HuH-7.5 (cell line): Measurements from ENCODE around the gene GRIK3.
"Not testable (repeated sequence)": the region's sequence is repeated elsewhere in the genome, so short reads cannot be mapped to it uniquely, and the experiment has no call there.

ENCODE experiments used
- DNase-seq: peaks from one replicate; pipeline ENCODE4 v3.0.0; 2011; ENCODE audit warnings: low spot score

The GRIK3 gene

DNA sequence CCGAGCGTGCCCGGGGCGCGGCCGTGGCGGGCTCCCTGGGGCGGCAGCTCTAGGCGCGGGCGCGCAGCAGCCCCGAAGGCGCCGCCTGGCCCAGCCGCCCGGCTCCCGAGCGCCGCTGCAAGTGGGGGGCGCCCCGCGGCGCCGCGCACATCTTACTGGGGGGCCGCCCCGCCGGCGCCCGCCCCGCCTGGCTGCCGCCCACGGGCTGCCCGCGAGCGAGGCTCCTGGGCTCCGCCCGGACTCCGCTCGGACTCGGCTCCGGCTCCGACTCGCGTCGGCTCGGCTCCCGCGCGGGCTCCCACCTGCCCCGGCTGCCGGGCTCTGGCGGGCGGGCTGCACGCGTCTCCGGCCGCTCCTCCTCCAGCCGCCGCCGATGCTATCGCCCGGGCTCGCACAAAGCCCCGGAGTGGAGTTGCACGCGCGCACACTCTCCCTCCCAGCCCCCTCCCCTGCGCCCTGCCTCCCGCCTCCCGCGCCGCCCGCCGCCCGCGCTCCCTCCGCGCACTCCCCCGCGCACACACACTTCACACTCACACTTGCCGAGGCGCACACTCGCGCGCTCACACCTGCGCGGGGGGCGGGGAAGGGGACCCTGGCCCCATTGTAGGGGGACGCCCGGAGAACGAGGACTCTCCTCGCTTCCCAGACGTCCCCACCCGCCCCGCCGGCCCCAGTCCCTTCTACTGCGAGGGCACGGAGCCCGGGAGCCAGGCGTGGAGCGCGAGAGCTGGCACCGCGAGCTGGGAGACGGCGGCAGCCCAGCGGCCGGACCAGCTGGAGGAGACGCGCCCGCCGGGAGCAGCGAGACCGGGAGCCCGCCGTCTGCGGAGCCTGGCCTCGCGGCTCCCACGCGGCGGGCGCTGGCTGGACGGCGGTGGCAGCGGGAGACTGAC, at the start of gene GRIK3:
Gene GRIK3, minus strand, starts transcription at position 395 of the 893 bp plus-strand sequence. CDS start 407 bp downstream, outside the sequence.
- DNase-seq = no peak

DNA sequence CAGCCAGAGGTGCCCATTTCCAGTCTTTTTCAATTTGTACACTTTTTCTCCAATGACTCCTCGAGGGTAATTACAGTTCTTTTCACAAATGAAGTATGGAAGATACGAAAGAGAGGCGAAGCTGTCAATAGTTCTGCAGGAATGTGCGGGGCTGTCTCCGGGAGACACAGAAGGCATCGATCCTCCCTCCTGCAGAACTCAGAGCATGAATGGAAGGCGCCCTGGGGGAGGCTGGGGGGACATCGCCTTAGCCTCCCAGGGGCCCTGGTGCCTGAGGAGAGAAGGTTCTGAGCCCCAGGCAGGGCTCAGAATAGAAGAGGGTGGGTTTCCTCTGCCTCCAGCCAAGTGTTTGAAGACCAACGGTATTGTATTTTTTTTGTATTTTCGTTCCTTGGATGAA, 49.7 kb upstream of the GRIK3 start:
- no peak for DNase-seq

DNA sequence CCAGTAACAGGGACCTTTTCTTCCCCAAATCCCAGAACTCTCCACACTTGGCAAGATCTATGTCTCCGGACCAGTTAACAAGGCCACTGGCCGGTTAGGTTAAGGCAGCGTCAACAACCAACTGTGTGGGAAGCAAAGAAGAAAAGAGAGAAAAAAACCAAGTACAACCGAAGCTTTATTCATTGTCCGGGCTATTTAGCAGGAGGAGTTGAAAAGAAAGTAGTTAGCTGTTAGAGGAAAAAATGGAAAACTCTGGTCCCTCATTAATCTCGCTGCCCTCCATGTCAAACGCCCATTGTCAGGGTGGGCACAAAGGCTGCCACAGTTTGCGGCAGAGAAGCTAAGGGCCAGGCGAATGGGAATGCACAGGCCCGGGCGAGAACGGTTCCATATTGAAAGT, 49.3 kb upstream of the GRIK3 start:
- no peak for DNase-seq

DNA sequence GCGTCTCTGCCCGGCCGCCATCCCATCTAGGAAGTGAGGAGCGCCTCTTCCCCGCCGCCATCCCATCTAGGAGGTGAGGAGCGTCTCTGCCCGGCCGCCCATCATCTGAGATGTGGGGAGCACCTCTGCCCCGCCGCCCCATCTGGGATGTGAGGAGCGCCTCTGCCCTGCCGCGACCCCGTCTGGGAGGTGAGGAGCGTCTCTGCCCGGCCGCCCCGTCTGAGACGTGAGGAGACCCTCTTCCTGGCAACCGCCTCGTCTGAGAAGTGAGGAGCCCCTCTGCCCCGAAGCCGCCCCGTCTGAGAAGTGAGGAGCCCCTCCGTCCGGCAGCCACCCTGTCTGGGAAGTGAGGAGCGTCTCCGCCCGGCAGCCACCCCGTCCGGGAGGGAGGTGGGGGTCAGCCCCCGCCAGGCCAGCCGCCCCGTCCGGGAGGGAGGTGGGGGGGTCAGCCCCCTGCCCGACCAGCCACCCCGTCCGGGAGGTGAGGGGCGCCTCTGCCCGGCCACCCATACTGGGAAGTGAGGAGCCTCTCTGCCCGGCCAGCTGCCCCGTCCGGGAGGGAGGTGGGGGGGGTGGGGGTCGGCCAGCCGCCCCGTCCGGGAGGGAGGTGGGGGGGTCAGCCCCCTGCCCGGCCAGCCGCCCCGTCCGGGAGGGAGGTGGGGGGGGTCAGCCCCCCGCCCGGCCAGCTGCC, 46.1 kb upstream of the GRIK3 start:
- DNase-seq = not testable (repeated sequence)

DNA sequence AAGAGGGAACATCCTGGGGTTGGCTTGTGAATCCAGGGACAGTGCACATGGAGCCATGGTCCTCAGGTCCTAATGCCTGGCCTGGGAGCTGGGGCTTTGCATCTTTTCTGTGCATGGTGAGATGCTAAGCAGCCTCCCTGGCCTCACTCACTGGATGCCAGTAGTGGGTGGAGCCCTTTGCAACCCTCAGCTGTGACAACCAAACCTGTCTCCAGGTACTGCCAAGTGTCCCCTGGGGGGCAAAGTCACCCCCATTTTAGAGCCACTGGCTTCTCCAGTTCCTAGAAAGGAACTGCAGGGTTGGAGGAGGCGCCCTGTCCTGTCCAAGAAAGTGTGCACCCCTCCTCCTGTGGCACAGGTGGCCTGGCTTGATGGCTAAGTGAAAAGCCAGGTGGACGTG, 44.6 kb upstream of the GRIK3 start:
- DNase-seq = no peak

DNA sequence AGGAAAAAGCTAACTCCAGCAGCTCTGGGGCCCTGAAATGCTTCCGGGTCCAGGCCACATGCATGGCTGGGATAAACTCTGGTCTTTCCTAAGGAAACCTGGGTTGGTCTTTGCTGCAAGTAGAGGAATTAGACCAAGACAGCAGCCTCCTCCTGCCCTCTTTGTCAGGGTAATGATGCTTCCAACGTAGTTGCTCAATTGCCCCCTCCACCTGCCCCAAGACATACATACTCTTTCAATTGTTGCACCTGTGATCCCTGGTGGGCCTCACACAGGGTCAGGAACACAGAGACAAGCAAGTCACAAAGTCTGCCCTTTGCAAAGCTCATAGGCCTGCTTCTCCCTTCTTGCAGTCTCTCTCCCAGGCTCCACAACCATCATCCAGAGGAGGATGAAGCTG, 41.9 kb upstream of the GRIK3 start:
- DNase-seq = no peak

DNA sequence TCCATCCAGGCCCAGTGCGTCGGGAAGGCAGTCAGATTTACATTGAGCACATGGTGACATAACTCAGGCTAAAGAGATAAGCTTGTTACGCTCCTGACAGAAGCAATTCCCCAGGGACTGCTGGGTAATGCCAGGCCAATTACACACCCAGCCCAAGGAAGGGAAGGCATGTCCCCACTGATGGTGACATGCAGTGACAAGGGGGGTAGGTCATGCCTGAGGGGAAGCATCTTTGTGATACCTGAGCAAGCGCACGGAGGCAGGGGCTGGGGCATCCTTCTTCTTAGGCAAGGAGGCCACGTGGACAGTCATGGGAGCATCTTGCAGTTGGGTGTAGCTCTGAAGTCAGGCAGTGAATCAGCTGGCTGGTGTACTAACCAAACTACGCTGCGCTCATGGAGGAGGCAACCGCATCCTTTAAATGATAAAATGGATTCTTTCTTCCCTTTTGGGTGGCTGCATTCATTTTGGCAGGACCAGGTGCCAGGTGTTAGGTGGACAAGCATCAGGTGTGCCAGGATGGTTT, 39.6 kb upstream of the GRIK3 start:
- no peak for DNase-seq

DNA sequence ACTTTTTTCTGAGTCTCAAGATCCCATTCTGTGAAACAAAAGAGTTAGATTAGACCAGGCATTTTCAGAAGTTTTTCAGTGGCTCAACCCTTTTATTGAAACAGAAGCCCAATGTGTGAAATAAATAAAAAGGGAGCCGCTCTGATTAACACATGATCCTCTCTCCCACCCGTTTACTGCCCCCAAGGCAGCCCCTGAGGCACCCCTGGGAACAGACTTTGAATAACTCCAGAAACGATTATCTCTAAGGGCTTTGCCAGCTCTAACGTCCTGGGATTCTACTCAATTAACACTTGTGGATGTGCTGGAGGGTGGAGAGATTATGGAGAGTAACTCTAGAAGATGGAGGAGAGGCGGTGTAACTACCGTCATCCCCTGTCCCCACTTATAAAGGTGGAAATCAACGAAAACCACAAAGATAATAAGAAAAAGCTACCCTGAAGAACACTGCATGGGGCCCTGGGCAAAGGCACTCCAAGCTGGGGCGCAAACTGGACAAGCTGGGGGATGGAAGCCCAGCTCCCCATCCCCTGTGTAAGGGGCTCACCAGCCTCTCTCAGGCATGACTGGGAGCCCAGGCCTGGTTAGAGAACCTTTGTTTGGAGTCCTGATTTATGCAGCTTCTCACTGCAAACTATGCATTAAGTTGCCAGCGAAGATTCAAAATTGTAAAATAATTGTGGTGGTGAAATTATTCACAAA, 39.0 kb upstream of the GRIK3 start:
- DNase-seq = no peak

DNA sequence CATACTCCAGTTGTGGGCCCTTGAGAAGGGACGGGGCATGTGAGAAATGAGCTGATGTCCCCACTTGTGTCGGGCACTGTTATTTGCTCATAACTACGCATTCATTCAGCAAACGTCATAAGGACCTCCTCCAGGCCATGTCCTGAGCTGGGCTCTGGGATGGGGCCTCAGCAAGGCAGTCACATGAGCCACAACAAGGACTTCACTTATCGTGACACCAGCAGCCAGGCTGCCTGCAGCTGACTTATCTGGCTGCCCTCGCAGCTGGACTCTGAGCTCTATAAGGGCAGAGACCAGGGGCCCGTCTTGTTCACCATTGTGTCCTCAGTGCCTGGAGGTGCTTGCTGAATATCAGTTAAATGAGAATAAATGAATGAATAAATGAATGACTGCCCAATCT, 37.5 kb upstream of the GRIK3 start:
- no peak for DNase-seq

DNA sequence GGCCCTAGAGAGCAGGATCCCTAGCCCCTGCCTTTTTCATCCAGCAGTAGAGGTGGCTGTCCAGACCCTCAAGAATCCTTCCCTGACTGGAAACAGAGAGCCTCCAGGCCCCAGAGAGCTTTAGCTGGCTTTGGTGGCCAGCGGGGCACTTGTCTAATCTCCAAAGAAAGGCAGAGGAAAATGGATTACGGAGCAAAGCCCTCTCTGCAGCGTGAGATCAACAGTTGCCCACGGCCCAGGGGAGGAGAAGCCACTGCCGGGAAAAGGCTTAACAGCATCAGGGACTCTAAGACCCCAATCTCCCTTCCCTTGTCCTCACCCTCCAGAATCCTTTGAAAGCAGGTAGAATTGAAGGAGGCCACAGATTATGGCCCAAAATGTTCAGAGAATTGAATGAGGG, 35.8 kb upstream of the GRIK3 start:
- no peak for DNase-seq

DNA sequence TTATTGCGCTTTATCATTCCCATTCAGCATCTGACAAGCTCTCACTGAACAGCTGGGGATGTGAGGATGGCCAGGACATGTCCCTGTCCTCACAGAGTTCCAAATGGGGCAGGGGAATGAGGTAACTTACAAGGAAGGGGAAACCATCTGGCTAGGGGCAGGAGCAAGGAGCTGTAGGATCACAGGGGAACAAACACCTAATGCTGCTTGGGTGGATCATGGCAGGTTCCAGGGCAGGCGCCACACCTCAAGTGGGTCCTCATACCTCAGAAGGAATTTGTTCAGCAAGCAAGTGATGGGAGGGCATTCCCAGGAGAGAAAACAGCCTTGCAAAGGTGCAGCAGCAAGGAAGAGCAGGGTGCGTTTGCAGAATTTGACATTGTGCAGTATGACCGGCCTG, 35.1 kb upstream of the GRIK3 start:
- no peak for DNase-seq

DNA sequence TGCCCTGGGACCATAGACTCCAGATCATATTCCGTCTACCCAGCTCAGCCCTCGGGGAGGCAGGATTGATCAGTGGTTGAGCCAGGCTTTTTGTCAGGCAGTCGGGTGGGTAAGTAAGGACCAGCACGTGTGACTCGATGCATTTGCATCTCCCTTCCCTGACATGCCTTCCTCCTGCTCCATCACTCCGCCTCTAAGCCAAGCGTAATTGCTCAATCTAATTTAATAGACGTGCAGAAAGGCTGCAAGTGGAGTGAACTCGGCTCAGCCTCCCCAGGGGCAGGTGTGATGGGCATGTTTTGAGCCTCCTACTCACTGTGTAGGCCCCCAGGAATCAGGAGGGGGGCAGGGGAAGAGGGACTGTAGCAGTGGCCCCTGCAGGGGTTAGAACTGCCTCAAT, 34.6 kb upstream of the GRIK3 start:
- no peak for DNase-seq

DNA sequence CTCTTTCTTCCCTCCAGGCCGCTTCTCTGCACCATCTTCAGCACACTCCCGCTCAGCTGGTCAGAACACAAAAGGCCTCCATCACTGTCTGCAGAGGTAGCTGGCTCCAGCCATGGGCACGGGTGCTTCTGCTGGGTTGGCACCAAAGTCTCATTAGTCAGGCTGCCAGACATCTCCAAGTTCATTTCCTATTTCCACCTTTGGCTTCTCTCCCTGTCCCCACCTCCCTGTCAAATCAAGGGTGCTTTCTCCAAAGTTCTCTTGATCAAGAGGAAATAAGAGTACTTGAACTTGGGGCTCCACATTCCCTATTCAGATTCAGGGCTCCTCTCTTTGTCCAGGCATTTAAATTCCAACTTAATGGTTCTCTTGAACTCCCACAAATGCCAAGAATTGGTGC, 33.9 kb upstream of the GRIK3 start:
- no peak for DNase-seq

DNA sequence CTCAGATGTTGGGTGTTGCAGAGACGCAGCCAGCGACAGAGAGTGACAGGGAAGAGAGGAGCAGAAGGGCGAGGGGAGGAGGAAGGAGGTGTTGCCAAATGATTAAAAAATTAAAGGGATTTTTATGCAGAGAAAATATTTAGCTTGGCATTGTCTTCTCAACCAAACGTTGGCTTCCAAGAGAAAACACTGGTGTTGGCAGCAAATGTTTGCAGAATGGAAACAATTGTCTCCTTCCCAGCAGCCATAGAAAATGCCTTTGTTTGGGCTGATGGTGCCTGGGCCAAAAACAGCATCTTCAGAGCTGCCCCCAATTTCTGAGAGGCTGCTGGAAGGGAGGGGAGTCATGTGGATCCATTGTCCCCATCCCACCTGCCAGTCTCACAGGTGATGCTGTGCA, 29.7 kb upstream of the GRIK3 start:
- no peak for DNase-seq

DNA sequence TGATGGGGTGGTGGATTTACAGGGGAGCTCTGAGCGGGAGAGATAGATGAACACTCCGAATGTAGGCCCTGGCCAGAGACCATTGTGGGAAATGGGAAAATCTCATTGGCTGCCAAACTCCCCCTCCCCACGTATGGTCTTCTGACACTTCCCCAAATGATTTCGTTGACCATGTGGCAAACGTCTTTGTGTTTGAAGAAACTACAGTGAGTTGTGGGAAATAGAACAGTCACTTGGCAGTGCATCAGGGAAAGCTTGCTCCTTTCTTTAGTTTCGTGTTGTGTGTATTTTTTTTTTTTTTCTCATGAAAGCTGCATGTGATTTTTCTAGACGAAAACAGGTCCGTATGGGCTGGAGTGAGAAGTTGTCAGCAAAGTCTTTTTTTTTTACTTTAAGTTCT, 25.0 kb upstream of the GRIK3 start:
- no peak for DNase-seq

DNA sequence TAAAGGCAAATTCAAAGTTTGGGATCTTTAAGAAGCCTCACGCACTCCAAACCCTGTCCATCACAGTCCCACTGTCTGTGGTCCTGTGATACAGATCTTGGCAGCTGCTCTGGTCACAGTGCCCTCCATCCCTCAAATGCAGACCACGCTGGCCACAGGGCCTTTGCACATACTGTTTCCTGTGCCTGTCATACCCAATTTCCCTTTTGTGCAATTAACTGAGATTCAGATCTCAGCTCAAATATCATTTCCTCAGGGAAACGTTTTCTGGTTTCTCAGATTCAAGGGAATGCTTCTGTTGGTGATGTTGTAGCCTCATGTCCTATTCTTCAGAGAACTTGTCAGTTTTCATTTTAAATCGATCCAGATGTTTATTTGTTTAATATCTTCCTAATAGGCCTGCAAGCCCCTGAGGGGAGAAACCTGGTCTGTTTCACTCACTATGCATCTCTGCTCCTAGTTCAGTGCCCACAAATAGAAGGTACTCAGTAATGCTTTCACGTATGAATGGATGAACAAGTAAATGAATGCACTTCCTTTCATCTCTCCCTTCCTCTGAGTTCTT, 24.2 kb upstream of the GRIK3 start:
- DNase-seq = no peak

DNA sequence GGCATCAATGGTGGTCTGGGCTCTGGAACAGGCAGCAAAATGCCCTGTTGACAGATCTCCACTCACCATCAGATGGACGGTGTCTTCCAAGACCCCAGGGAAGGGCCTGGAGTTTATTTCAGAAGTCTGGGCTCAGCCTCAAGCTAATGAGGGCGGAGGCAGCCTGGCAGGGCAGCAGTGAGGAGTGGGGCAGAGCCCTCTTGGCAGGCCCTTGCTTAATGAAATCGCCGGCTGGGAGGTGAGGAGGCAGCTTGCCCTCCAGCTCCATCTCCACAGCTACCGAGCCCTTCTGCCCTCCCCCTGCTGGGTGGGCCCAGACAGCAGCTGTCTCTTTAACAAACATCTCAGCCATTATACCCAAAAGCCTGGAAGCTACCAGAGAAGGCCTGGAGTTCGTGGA, 22.0 kb upstream of the GRIK3 start:
- no peak for DNase-seq

DNA sequence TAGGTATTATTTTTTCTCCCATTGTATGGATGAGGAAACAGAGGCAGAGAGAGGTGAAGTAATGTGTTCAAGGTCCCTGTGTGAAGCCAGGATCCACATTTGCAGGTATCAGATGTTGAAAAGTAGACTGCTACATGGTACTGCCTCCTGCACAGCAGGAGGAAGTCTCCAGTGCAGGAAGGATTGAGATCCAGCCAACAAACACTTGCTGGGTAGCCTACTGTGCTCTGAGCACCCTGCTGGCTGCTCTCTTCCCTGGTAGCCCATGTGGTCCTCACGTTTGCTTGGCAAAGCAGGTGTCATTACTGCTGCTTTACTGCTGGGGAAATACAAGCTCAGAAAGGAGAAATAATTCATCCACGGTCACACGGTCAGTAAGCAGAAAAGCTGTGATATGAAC, 21.3 kb upstream of the GRIK3 start:
- DNase-seq = no peak

DNA sequence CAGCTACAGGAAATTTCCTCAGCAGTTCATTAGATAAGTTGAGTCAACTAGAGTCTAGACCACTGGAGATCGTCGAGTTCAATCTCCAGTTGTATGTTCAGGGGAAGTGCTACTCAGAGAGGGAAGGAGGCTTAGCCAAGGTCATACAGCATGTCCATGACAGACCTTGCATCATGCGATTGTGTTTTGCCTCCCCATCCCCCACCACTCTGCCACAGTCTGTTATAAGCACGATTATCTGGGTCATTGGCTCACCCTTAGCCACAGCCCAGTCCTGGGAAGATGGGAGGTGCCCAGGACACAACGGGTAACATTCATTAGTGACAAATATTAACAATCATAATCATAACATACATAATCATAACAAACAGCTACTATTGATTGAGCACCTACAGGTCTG, 18.9 kb upstream of the GRIK3 start:
- DNase-seq = no peak

DNA sequence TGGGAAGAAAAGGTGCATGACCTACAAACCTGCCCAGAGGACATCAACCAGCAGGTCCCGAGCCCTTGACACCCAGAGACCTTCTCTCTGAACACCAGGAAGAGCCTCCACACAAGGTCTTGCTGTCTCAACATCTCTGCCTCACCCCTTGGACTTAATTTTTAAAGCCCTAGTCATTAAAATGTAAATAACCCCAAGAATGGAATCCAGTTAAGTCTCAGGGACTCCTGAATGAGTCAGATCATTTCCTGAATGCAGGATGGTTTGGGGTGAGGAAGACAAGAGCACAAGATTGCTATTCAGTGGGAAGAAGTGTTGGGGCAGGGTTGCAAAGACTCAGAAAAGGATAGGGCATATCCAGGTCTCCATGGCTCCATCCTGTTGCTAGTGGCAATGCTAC, 17.8 kb upstream of the GRIK3 start:
- no peak for DNase-seq

DNA sequence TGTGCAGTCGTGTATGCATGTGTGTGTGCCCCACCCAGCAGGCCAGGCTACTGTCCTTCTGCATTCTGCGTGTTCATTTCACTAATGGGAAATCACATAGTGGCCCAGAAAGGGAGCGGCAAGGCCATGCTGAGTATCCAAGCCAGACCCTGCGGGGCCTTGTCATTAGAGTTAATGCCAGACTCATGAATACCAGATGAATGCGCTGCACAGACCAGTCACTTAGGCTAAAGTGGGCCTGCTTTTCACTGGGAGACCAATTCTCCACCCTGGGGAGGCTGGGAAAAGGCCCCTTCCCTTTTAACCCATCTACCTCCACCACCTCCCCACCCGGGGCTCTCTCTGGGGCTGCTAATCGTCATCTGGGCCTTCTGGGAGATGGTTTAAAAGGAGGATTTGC, 17.0 kb upstream of the GRIK3 start:
- DNase-seq = no peak

DNA sequence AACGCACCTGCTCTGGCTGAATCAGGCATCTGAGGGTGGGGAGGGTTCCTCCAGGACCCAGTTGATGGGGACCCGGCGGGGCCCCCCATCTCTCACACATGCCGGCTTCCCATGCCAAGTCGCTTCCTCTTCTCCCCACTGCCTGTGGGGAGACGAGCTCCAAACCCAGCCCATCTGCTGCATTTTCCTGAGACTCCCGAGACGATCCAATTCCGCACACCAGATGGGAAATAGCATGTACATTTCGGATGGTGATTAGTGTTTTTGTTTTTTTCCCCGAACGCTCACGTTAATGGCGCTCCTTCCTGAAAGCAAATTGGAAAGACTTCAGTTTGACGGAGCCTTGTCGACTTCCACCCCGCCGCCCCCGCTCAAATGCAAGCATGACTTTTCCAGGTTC, 13.2 kb upstream of the GRIK3 start:
- DNase-seq = no peak
